ENCODE results near the gene C10orf95.

- TF ChIP-seq POLR2A (IDR thresholded peaks at IDR 0.05) (no peak), CTCF (IDR thresholded peaks at IDR 0.05 in 8 of 11, conservative IDR thresholded peaks at IDR 0.05 in 3 of 11) (no peak)
Measured at GRCh38 chr10:102408728-102409603, 42.4 kb downstream of the C10orf95 start.

Measured in spleen (tissue), 7 donors.